SK-N-SH treated with all-trans-retinoic acid at 6 μM for 48 hours (cell line): Measurements from ENCODE around the gene PANX2.

Source experiments
- BACH2 ChIP-seq: fragments of 250-450 bp; sonication (Bioruptor Pico); IDR thresholded peaks from 2 replicates; pipeline ENCODE4 v1.9.0; 2021; ENCODE audit warnings: mild to moderate bottlenecking, borderline replicate concordance
- CREB5 ChIP-seq: fragments of 250-450 bp; sonication (Bioruptor Pico); IDR thresholded peaks from 2 replicates; pipeline ENCODE4 v1.5.1; 2020; ENCODE audit warnings: low read depth, mild to moderate bottlenecking, moderate library complexity
- CSDC2 ChIP-seq: fragments of 250-450 bp; sonication (Bioruptor Pico); IDR thresholded peaks from 2 replicates; pipeline ENCODE4 v1.5.0; 2020; ENCODE audit warnings: mild to moderate bottlenecking, moderate library complexity
- PATZ1 ChIP-seq: fragments of 250-450 bp; sonication (Bioruptor Pico); IDR thresholded peaks from 2 replicates; pipeline ENCODE4 v1.8.0; 2020; ENCODE audit warnings: mild to moderate bottlenecking, moderate library complexity, borderline replicate concordance
- PPARA ChIP-seq: fragments of 250-450 bp; sonication (Bioruptor Pico); IDR thresholded peaks from 2 replicates; pipeline ENCODE4 v1.5.0; 2020; ENCODE audit warnings: mild to moderate bottlenecking, borderline replicate concordance
- RARB ChIP-seq: fragments of 250-450 bp; sonication (Bioruptor Pico); IDR thresholded peaks from 2 replicates; pipeline ENCODE4 v1.8.0; 2021; ENCODE audit warnings: mild to moderate bottlenecking, moderate library complexity
- TOX ChIP-seq: fragments of 250-450 bp; sonication (Bioruptor Pico); IDR thresholded peaks from 2 replicates; pipeline ENCODE4 v1.8.0; 2021; ENCODE audit warnings: mild to moderate bottlenecking, moderate library complexity, borderline replicate concordance
- ZFP3 ChIP-seq: fragments of 250-450 bp; sonication (Bioruptor Pico); IDR thresholded peaks from 2 replicates; pipeline ENCODE4 v1.5.0; 2020; ENCODE audit warnings: mild to moderate bottlenecking, moderate library complexity
- ZFP30 ChIP-seq: fragments of 450-650 bp; formaldehyde crosslinking; IDR thresholded peaks from 2 replicates; pipeline ENCODE4 v1.5.0; 2022; ENCODE audit warnings: mild to moderate bottlenecking, moderate library complexity
- ZNF565 ChIP-seq: fragments of 450-650 bp; formaldehyde crosslinking; conservative IDR thresholded peaks from 2 replicates; pipeline ENCODE4 v1.5.0; 2020; ENCODE audit warnings: low read depth, mild to moderate bottlenecking, moderate library complexity
- ZNF70 ChIP-seq: fragments of 450-650 bp; formaldehyde crosslinking; IDR thresholded peaks from 2 replicates; pipeline ENCODE4 v1.5.0; 2020; ENCODE audit warnings: mild to moderate bottlenecking, moderate library complexity

- TF ChIP-seq CSDC2 = no peak
- no peak for TF ChIP-seq RARB (CRISPR knock-in tag)
- TF ChIP-seq ZFP30 = no peak
- TF ChIP-seq PPARA (CRISPR knock-in tag) = no peak
- TF ChIP-seq PATZ1 (CRISPR knock-in tag) = no peak
- TF ChIP-seq ZNF565 (CRISPR knock-in tag) = no peak
- no peak for TF ChIP-seq ZNF70 (CRISPR knock-in tag)
- TF ChIP-seq ZFP3 = no peak
- TF ChIP-seq TOX = no peak
- TF ChIP-seq CREB5 (CRISPR knock-in tag) = no peak
- no peak for TF ChIP-seq BACH2
These were observed 54.9 kb downstream of the PANX2 start for GRCh38 chr22:50225200-50225969.
